ENCODE data around the gene VWF. TPM values are rescaled to one million over a fixed set of nuclear protein-coding genes. Genes with fewer than 3 reads are reported as not detected.

Gene VWF
- total and polyA plus RNA-seq, 2 donors (not counting 3 experiments of a cell fraction or from before 2014, with no cell fraction given): 1,041 to 2,328 TPM

- Histone ChIP-seq H3K9me3 (replicated peaks; ENCODE audit: control insufficient read depth, insufficient read depth, low read length) (no peaks in the 10 kb centered on the region), H3K79me2 (ENCODE audit: control insufficient read depth, insufficient read depth, low read length) (no peaks in the 10 kb centered on the region), H3K4me1 (ENCODE audit: control insufficient read depth, extremely low read depth, insufficient read depth, low read length) (peaks cover 5% of the 10 kb centered on the region), H3K27ac (ENCODE audit: insufficient read depth, low read depth, low read length) (no peak overlapping the region), H3K4me2 (ENCODE audit: insufficient read depth, low read length) (no peak overlapping the region), H4K20me1 (replicated peaks; ENCODE audit: control insufficient read depth, extremely low read depth, insufficient read depth, low read length) (peaks cover 19% of the 10 kb centered on the region), H2AFZ (ENCODE audit: low read depth, low read length) (no peak overlapping the region), H3K9ac (replicated peaks; ENCODE audit: extremely low read depth, insufficient read depth, low read length) (no peak overlapping the region), H3K4me3 (replicated peaks in 1 of 3; ENCODE audit: insufficient read depth in 1 of 3, low read depth in 1 of 3, low read length in 3 of 3) (no peak overlapping the region), H3K36me3 (ENCODE audit: control insufficient read depth in 2 of 2, extremely low read depth in 1 of 2, insufficient read depth in 2 of 2, low read length in 2 of 2) (peaks cover 30 to 44% of the 10 kb centered on the region in 2 experiments), H3K27me3 (ENCODE audit: control insufficient read depth in 2 of 2, insufficient read depth in 2 of 2, low read length in 2 of 2) (no peaks in the 10 kb centered on the region), H3K9me1 (replicated peaks; ENCODE audit: control insufficient read depth, extremely low read depth, insufficient read depth, low read length) (no peaks in the 10 kb centered on the region)
- DNase-seq (ENCODE audit: low read depth, low spot score) (no peak), FAIRE-seq (no peak)
- CTCF ChIA-PET: no interaction called here
- intact Hi-C loops (cut with micrococcal nuclease): no loop called here
- no TSS peak for BruUV-seq (replicated peaks)
- POLR2A ChIA-PET: no interaction called here
- TF ChIP-seq FOS (IDR thresholded peaks at IDR 0.05; ENCODE audit: borderline replicate concordance, insufficient read depth, low read length) (no peak), EZH2 (IDR thresholded peaks at IDR 0.05; ENCODE audit: borderline replicate concordance, low read depth, low read length, severe bottlenecking) (no peak), MAX (IDR thresholded peaks at IDR 0.05; ENCODE audit: insufficient read depth, insufficient read length) (no peak), GATA2 (IDR thresholded peaks at IDR 0.05; ENCODE audit: insufficient read depth, insufficient read length, low read depth, low read length) (no peak), CTCF (IDR thresholded peaks at IDR 0.05; ENCODE audit: extremely low read depth in 1 of 2, insufficient read depth in 1 of 2, low read depth in 1 of 2, low read length in 2 of 2) (no peak)
- dilution Hi-C loops (cut with MboI; ENCODE audit: extremely low pct_ligation_motif_present, low sequenced_read_pairs): no loop called here
Observed at GRCh38 chr12:5900533-5901205, 223.8 kb downstream of the VWF start.

Data from endothelial cell of umbilical vein (primary cell).